Upper lobe of right lung (tissue), 1 donor: Measurements from ENCODE around the gene GRM5. TPM values are rescaled to one million over a fixed set of nuclear protein-coding genes. Genes with fewer than 3 reads are reported as not detected.
"Not testable (repeated sequence)": the region's sequence is repeated elsewhere in the genome, so short reads cannot be mapped to it uniquely, and the experiment has no call there.

Source experiments
- ATAC-seq: fragments of 200-7000 bp; cut with Tn5 transposase; one replicate; pipeline ENCODE4 v1.9.1; 2020; ENCODE audit warnings: mild to moderate bottlenecking, moderate library complexity
- DNase-seq: peaks from one replicate; pipeline ENCODE4 v3.0.0-alpha.2; 2020
- H3K27ac ChIP-seq: fragments of 200-600 bp; one replicate; pipeline ENCODE4 v1.8.0; 2022
- H3K27me3 ChIP-seq: fragments of 200-600 bp; one replicate; pipeline ENCODE4 v1.8.0; 2022; ENCODE audit warnings: mild to moderate bottlenecking
- H3K36me3 ChIP-seq: fragments of 200-600 bp; one replicate; pipeline ENCODE4 v1.8.0; 2022
- H3K4me1 ChIP-seq: fragments of 200-600 bp; one replicate; pipeline ENCODE4 v1.8.0; 2022
- H3K4me3 ChIP-seq: fragments of 200-600 bp; one replicate; pipeline ENCODE4 v1.8.0; 2022; ENCODE audit warnings: mild to moderate bottlenecking
- H3K9me3 ChIP-seq: fragments of 200-600 bp; one replicate; pipeline ENCODE4 v1.8.0; 2022
- CTCF ChIP-seq: fragments of 200-600 bp; IDR thresholded peaks from one replicate; pipeline ENCODE4 v1.8.0; 2022; ENCODE audit warnings: antibody characterized with exemption
- intact Hi-C: fragments of 100-400 bp; cut with DNase I; formaldehyde crosslinking; loops from one replicate; pipeline ENCODE4 v1.11.0; 2022
- long read RNA-seq: library from polyadenylated mRNA; unstranded; transcript quantifications from one replicate; pipeline ENCODE4 v2.0.0, GENCODE V29; 2021
- total RNA-seq: library from RNA; stranded (reverse); fragmentation: NEBNext Ultra II Directional; extraction: Animal tissue kit (Norgen Biotek cat#: 25700); gene quantifications from one replicate; pipeline ENCODE4 v1.2.1, GENCODE V29; 2021
- donor health status: DM: no; HTN: yes; CAD: no; lungs with severe emphysema.

GRM5 gene
- total RNA-seq = 0.06 TPM
- long read RNA-seq = 0 reads

- DNase-seq, H3K4me1 ChIP-seq, H3K27me3 ChIP-seq, ATAC-seq, H3K4me3 ChIP-seq, H3K9me3 ChIP-seq, H3K27ac ChIP-seq, intact Hi-C loops, H3K36me3 ChIP-seq: not testable (repeated sequence)
Measured at GRCh38 chr11:89065651-89066201, at the start of gene GRM5. Gene GRM5, minus strand, starts transcription at chr11:89065982. Its CDS starts 18,110 bp downstream, at chr11:89047872.

- not testable (repeated sequence) for H3K4me3 ChIP-seq
- ATAC-seq = peak; percentile 97
- TF ChIP-seq CTCF = peak; percentile 68
Measured at GRCh38 chr11:89097956-89098355, 32.2 kb upstream of the GRM5 start.

GRCh38 chr11:89093806-89094205, 28.0 kb upstream of the GRM5 start:
- ATAC-seq, H3K9me3 ChIP-seq, H3K27me3 ChIP-seq, H3K4me1 ChIP-seq, H3K27ac ChIP-seq, DNase-seq, H3K36me3 ChIP-seq, H3K4me3 ChIP-seq, intact Hi-C loops: not testable (repeated sequence)

More at GRCh38 chr11:89097956-89098355, 32.2 kb upstream of the GRM5 start:
- intact Hi-C loops, H3K27ac ChIP-seq, H3K36me3 ChIP-seq, H3K4me1 ChIP-seq, H3K27me3 ChIP-seq, H3K9me3 ChIP-seq, DNase-seq: not testable (repeated sequence)

GRCh38 chr11:89084951-89085350, 19.2 kb upstream of the GRM5 start:
- H3K27ac ChIP-seq, H3K9me3 ChIP-seq, H3K27me3 ChIP-seq, H3K4me1 ChIP-seq, ATAC-seq, intact Hi-C loops, H3K36me3 ChIP-seq, H3K4me3 ChIP-seq, DNase-seq: not testable (repeated sequence)

- H3K27me3 ChIP-seq, H3K4me3 ChIP-seq, H3K36me3 ChIP-seq, H3K27ac ChIP-seq, H3K4me1 ChIP-seq, H3K9me3 ChIP-seq, intact Hi-C loops, DNase-seq, ATAC-seq: not testable (repeated sequence)
Measured at GRCh38 chr11:89070911-89071310, 5.1 kb upstream of the GRM5 start.

GRCh38 chr11:89067264-89067663, 1.5 kb upstream of the GRM5 start:
- ATAC-seq (no peak), DNase-seq (no peak)
- H3K27ac ChIP-seq = no peak overlapping the region
- H3K36me3 ChIP-seq = no peaks in the 10 kb centered on the region
- no peak for TF ChIP-seq CTCF
- peaks cover 7% of the 10 kb centered on the region for H3K27me3 ChIP-seq
- intact Hi-C loops = no loop called here
- no peak overlapping the region for H3K4me3 ChIP-seq
- H3K4me1 ChIP-seq = no peaks in the 10 kb centered on the region
- H3K9me3 ChIP-seq = no peaks in the 10 kb centered on the region

- Histone ChIP-seq H3K4me3 (no peak overlapping the region), H3K9me3 (no peaks in the 10 kb centered on the region), H3K27ac (no peak overlapping the region), H3K27me3 (peaks cover 7% of the 10 kb centered on the region), H3K36me3 (no peaks in the 10 kb centered on the region), H3K4me1 (no peaks in the 10 kb centered on the region)
- DNase-seq = no peak
- no peak for ATAC-seq
- intact Hi-C loops = no loop called here
- no peak for TF ChIP-seq CTCF
Measured at GRCh38 chr11:89065066-89065465, 716 bp downstream of the GRM5 start.

- DNase-seq, intact Hi-C loops: not testable (repeated sequence)
Measured at GRCh38 chr11:89063481-89063951, 2.3 kb downstream of the GRM5 start.

GRCh38 chr11:89062771-89063298, 2.9 kb downstream of the GRM5 start:
- H3K27me3 ChIP-seq, H3K27ac ChIP-seq, H3K4me3 ChIP-seq, H3K4me1 ChIP-seq, H3K36me3 ChIP-seq, intact Hi-C loops, H3K9me3 ChIP-seq: not testable (repeated sequence)
- DNase-seq = peak; percentile 53
- peak; percentile 29 for ATAC-seq

More at GRCh38 chr11:89063481-89063951, 2.3 kb downstream of the GRM5 start:
- H3K27ac ChIP-seq, ATAC-seq, H3K36me3 ChIP-seq, H3K9me3 ChIP-seq, H3K27me3 ChIP-seq, H3K4me3 ChIP-seq, H3K4me1 ChIP-seq: not testable (repeated sequence)

- H3K4me3 ChIP-seq, H3K27ac ChIP-seq, H3K27me3 ChIP-seq, H3K4me1 ChIP-seq, DNase-seq, H3K36me3 ChIP-seq, intact Hi-C loops, ATAC-seq, H3K9me3 ChIP-seq: not testable (repeated sequence)
Measured at GRCh38 chr11:89061839-89062238, 3.9 kb downstream of the GRM5 start.

- H3K4me1 ChIP-seq, H3K36me3 ChIP-seq, H3K27ac ChIP-seq, H3K4me3 ChIP-seq, ATAC-seq, H3K9me3 ChIP-seq, DNase-seq, intact Hi-C loops, H3K27me3 ChIP-seq: not testable (repeated sequence)
Measured at GRCh38 chr11:89057406-89057805, 8.4 kb downstream of the GRM5 start.
